Upper lobe of left lung (tissue), 6 donors: ENCODE data around the gene ZNF83. TPM values are rescaled to one million over a fixed set of nuclear protein-coding genes. Genes with fewer than 3 reads are reported as not detected.
"Not testable (repeated sequence)": the region's sequence is repeated elsewhere in the genome, so short reads cannot be mapped to it uniquely, and the experiment has no call there.

Source experiments
- ATAC-seq, 2 donors: fragments of 200-7000 bp; cut with Tn5 transposase; one replicate each; pipeline ENCODE4 v1.9.1; 2022; ENCODE audit warnings: mild to moderate bottlenecking in 2 of 2, moderate library complexity in 2 of 2; ENCODE audit not compliant: low FRiP score in 2 of 2
- DNase-seq, 2 donors: peaks; one replicate each; pipeline ENCODE4 v3.0.0-alpha.2; 2019 to 2020
- H3K27ac ChIP-seq, 4 donors: fragments of 200-600 bp; sonication (generic); one replicate each; pipeline ENCODE4 v1.5.1; 2016 to 2019
- H3K27me3 ChIP-seq, 4 donors: fragments of 200-600 bp; sonication (generic); one replicate each; pipeline ENCODE4 v1.5.1; 2017 to 2019
- H3K36me3 ChIP-seq, 4 donors: fragments of 200-600 bp; sonication (generic); one replicate each; pipeline ENCODE4 v1.5.1; 2016 to 2019
- H3K4me1 ChIP-seq, 4 donors: fragments of 200-600 bp; sonication (generic); one replicate each; pipeline ENCODE4 v1.5.1; 2018 to 2019
- H3K4me3 ChIP-seq, 4 donors: fragments of 200-600 bp; sonication (generic); one replicate each; pipeline ENCODE4 v1.5.1; 2017 to 2019; ENCODE audit warnings: mild to moderate bottlenecking in 2 of 4, moderate library complexity in 1 of 4
- H3K9me3 ChIP-seq, 4 donors: fragments of 200-600 bp; sonication (generic); one replicate each; pipeline ENCODE4 v1.5.1; 2018 to 2019
- CTCF ChIP-seq, 6 experiments: fragments of 450-650 bp in 4 of 6; fragments of 200-600 bp in 2 of 6; sonication (generic) in 2 of 6; IDR thresholded peaks; one replicate each; pipeline ENCODE4 v1.5.1; 2016 to 2019; ENCODE audit warnings: antibody characterized with exemption in 6 of 6
- EP300 ChIP-seq, 4 donors: sonication (generic); formaldehyde crosslinking; IDR thresholded peaks; one replicate each; pipeline ENCODE4 v1.5.1; 2017; ENCODE audit warnings: antibody characterized with exemption in 4 of 4, control low read depth in 2 of 4
- POLR2A ChIP-seq, 4 donors: fragments of 450-650 bp; IDR thresholded peaks; one replicate each; pipeline ENCODE4 v1.5.1; 2016 to 2017; ENCODE audit warnings: antibody characterized with exemption in 4 of 4, mild to moderate bottlenecking in 2 of 4
- POLR2AphosphoS5 ChIP-seq, 2 donors: sonication (generic); formaldehyde crosslinking; IDR thresholded peaks; one replicate each; pipeline ENCODE4 v1.5.1; 2017; ENCODE audit warnings: antibody characterized with exemption in 2 of 2
- WGBS, 2 donors: methylation state at CpG; one replicate each; pipeline ENCODE4 v1.1.5; 2017 to 2018; 5-methylcytosine and 5-hydroxymethylcytosine counted together
- total RNA-seq, 6 donors: library from RNA; depleted of rRNA in 4 of 6; stranded (reverse); fragments of >200 nt in 4 of 6; gene quantifications; one replicate each; pipeline versions ENCODE4 v1.1.0 to v1.2.1, GENCODE V29; 2016 to 2021
- donor health status: DM: no; HTN: no; CAD: no; lungs with moderate emphysema.
- donor health status: DM: no; HTN: yes; CAD: no; lungs with severe emphysema.

Gene ZNF83
- 100 to 1,000 TPM in 1 of 6 donors, 10 to 100 TPM in 5; 27.3 to 161 (median 45.5) TPM for total RNA-seq

- ATAC-seq, result peak; percentile 99
- TF ChIP-seq POLR2AphosphoS5 (IDR thresholded peaks at IDR 0.05) (peak; percentile 53 to 72), POLR2A (IDR thresholded peaks at IDR 0.05) (peak in 3 of 4 donors; percentile 51 to 72 (median 65)), EP300 (IDR thresholded peaks at IDR 0.05) (no peak)
- 0 to 2% methylated on average over 43 to 48 of the region's 55 CpGs for WGBS, 2 donors
Observed at GRCh38 chr19:52637718-52638585, at the start of gene ZNF83. Gene ZNF83, minus strand, starts transcription at chr19:52638355.

GRCh38 chr19:52687684-52688083, 49.5 kb upstream of the ZNF83 start:
- Histone ChIP-seq H3K9me3 (no peaks in the 10 kb centered on the region), H3K36me3 (peaks cover 0 to 3% (median 0%) of the 10 kb centered on the region in 4 donors), H3K4me3 (no peak overlapping the region), H3K4me1 (peaks cover 6 to 16% (median 10%) of the 10 kb centered on the region in 4 donors), H3K27ac (no peak overlapping the region), H3K27me3 (no peaks in the 10 kb centered on the region)
- 85 to 98% methylated on average over 3 of the region's 3 CpGs for WGBS, 2 donors
- no peak for DNase-seq
- ATAC-seq, result no peak
- TF ChIP-seq EP300 (IDR thresholded peaks at IDR 0.05) (no peak), POLR2A (IDR thresholded peaks at IDR 0.05) (no peak), CTCF (IDR thresholded peaks at IDR 0.05) (no peak), POLR2AphosphoS5 (IDR thresholded peaks at IDR 0.05) (no peak)

More at GRCh38 chr19:52637718-52638585, at the start of gene ZNF83:
- DNase-seq, result peak; percentile 97 to 98
- H3K27ac ChIP-seq, result peak within 1 kb of the TSS; percentile 84 to 92 (median 87)
- no peaks in the 10 kb centered on the region for H3K9me3 ChIP-seq
- H3K4me3 ChIP-seq, result peak within 1 kb of the TSS; percentile 48 to 72 (median 69)
- peaks cover 0 to 14% (median 6%) of the 10 kb centered on the region in 4 donors for H3K36me3 ChIP-seq
- H3K4me1 ChIP-seq, result peaks cover 12 to 17% (median 13%) of the 10 kb centered on the region in 4 donors
- no peaks in the 10 kb centered on the region for H3K27me3 ChIP-seq

DNA sequence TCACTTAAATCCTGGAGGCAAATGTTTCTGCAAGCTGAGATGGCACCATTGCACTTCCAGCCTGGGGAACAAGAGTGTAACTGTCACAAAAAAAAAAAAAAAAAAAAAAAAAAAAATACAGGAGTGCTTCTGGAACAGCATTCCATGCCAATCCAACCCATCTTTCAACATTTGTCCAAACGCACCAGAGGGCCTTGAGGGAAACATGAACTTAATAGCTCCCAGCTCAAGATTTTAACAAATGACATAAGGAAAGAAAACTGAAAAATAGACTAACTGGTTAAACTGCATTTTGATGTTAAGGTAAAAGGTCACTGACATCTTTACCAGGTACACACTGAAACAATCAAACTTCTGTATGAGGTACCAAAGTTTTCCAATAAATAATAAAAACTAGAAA, 47.7 kb upstream of the ZNF83 start:
- ATAC-seq, result no peak
- no peak for DNase-seq
- TF ChIP-seq CTCF (IDR thresholded peaks at IDR 0.05), result no peak
- TF ChIP-seq POLR2AphosphoS5 (IDR thresholded peaks at IDR 0.05), result no peak
- no peak for TF ChIP-seq POLR2A (IDR thresholded peaks at IDR 0.05)
- no peak for TF ChIP-seq EP300 (IDR thresholded peaks at IDR 0.05)
- H3K9me3 ChIP-seq, result no peaks in the 10 kb centered on the region
- WGBS, 2 donors, result 62 to 68% methylated on average over 1 of the region's 1 CpG
- no peak overlapping the region for H3K27ac ChIP-seq
- peaks cover 0 to 10% (median 3%) of the 10 kb centered on the region in 4 donors for H3K4me1 ChIP-seq
- H3K4me3 ChIP-seq, result no peak overlapping the region
- peaks cover 0 to 3% (median 0%) of the 10 kb centered on the region in 4 donors for H3K36me3 ChIP-seq
- no peaks in the 10 kb centered on the region for H3K27me3 ChIP-seq

DNA sequence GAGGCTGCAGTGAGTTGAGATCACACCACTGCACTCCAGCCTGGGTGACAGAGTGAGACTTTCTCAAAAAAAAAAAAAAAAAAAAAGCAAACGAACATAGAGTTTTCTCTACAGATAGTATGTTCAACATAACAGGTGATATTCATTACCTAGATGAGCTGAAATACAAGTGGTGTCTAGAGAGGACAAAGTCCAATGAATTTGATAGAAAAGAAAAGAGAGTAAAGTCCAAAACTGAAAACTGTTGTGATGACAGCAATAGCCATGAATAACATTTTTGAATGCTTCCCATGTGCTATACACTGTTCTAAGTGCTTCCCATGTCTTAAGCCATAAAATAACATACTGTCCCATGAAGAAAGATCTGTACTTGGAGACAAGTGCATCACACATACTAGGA, 43.1 kb upstream of the ZNF83 start:
- not testable (repeated sequence) for H3K4me3 ChIP-seq, H3K36me3 ChIP-seq, H3K27me3 ChIP-seq, DNase-seq, ATAC-seq, H3K27ac ChIP-seq, H3K9me3 ChIP-seq, H3K4me1 ChIP-seq
- WGBS, 2 donors, result 73 to 77% methylated on average over 1 of the region's 1 CpG

GRCh38 chr19:52679598-52679997, 41.4 kb upstream of the ZNF83 start:
- Histone ChIP-seq H3K27ac (no peak overlapping the region), H3K4me3 (no peak overlapping the region), H3K9me3 (no peaks in the 10 kb centered on the region), H3K27me3 (no peaks in the 10 kb centered on the region), H3K4me1 (no peaks in the 10 kb centered on the region), H3K36me3 (peaks cover 0 to 2% (median 0%) of the 10 kb centered on the region in 4 donors)
- no peak for ATAC-seq
- no peak for DNase-seq
- TF ChIP-seq CTCF (IDR thresholded peaks at IDR 0.05), result no peak
- TF ChIP-seq EP300 (IDR thresholded peaks at IDR 0.05), result no peak
- no peak for TF ChIP-seq POLR2AphosphoS5 (IDR thresholded peaks at IDR 0.05)
- TF ChIP-seq POLR2A (IDR thresholded peaks at IDR 0.05), result no peak
- 91 to 95% methylated on average over 5 of the region's 5 CpGs for WGBS, 2 donors

GRCh38 chr19:52675239-52675638, 37.1 kb upstream of the ZNF83 start:
- not testable (repeated sequence) for DNase-seq, H3K4me3 ChIP-seq, ATAC-seq, H3K27ac ChIP-seq, H3K36me3 ChIP-seq, H3K9me3 ChIP-seq, H3K4me1 ChIP-seq, H3K27me3 ChIP-seq
- 88 to 93% methylated on average over 6 of the region's 6 CpGs for WGBS, 2 donors
